Adrenal gland (tissue), 12 donors: ENCODE data around the gene GNPTG. TPM values are rescaled to one million over a fixed set of nuclear protein-coding genes. Genes with fewer than 3 reads are reported as not detected.

Source experiments
- DNase-seq, 7 donors: peaks; one replicate each; pipeline ENCODE4 v3.0.0-alpha.2; 2019 to 2020
- H3K27ac ChIP-seq, 5 donors: fragments of 200-600 bp; sonication (generic) in 4 of 5; 1 replicate in 3 of 5; 2 replicates in 2 of 5; pipeline versions ENCODE4 v1.5.1 to v1.8.0; 2016 to 2020; ENCODE audit warnings: mild to moderate bottlenecking in 1 of 5
- H3K27me3 ChIP-seq: fragments of 200-600 bp; 2 replicates; pipeline ENCODE4 v1.8.0; 2021
- H3K36me3 ChIP-seq, 2 donors: fragments of 200-600 bp; replicated peaks in 1 of 2; 1 replicate in 1 of 2; 2 replicates in 1 of 2; pipeline versions ENCODE4 v1.5.1 to v1.8.0; 2018 to 2022
- H3K4me1 ChIP-seq, 2 donors: fragments of 200-600 bp; replicated peaks in 1 of 2; 1 replicate in 1 of 2; 2 replicates in 1 of 2; pipeline versions ENCODE4 v1.5.1 to v1.8.0; 2018 to 2021
- H3K4me3 ChIP-seq, 4 donors: fragments of 200-600 bp; sonication (generic) in 3 of 4; one replicate each; pipeline ENCODE4 v1.5.1; 2016 to 2018
- H3K9me3 ChIP-seq, 3 donors: fragments of 200-600 bp; sonication (generic) in 1 of 3; replicated peaks in 1 of 3; 1 replicate in 2 of 3; 2 replicates in 1 of 3; pipeline versions ENCODE4 v1.5.1 to v1.8.0; 2016 to 2021
- POLR2A ChIP-seq, 2 donors: fragments of 450-650 bp; IDR thresholded peaks; one replicate each; pipeline ENCODE4 v1.6.1; 2017; ENCODE audit warnings: antibody characterized with exemption in 2 of 2, mild to moderate bottlenecking in 2 of 2, moderate library complexity in 1 of 2
- WGBS, 4 donors: extraction: QIAGEN DNeasy Blood & Tissue Kit in 2 of 4; methylation state at CpG; one replicate each; pipeline versions ENCODE4 v1.1.5 to v1.1.7; 2013 to 2017; 5-methylcytosine and 5-hydroxymethylcytosine counted together
- intact Hi-C, 2 donors: fragments of 100-400 bp; cut with DNase I; formaldehyde crosslinking; loops; one replicate each; pipeline versions ENCODE4 v1.14.1 to v1.15.0; 2022 to 2023
- polyA plus RNA-seq, 3 donors: library from polyadenylated mRNA; stranded (reverse); fragments of 200-250 nt in 2 of 3; fragments of 350-450 nt in 1 of 3; fragmentation: Illumina TruSeq in 1 of 3; extraction: RNeasy Lipid Tissue Mini Kit (QIAGEN cat#74804) in 1 of 3; gene quantifications; one replicate each; pipeline ENCODE4 v1.2.3, GENCODE V29; 2013 to 2014
- total RNA-seq, 9 donors: library from RNA; depleted of rRNA in 4 of 9; stranded (reverse); fragments of >200 nt in 4 of 9; fragments of 120-200 nt in 1 of 9; fragmentation: NEBNext Ultra II Directional in 1 of 9; extraction: Animal tissue kit (Norgen Biotek cat#: 25700) in 1 of 9; gene quantifications; one replicate each; pipeline versions ENCODE4 v1.1.0 to v1.2.4, GENCODE V29; 2013 to 2023
- TF ChIP-seq, protein P1 (sequence below), 6 experiments: fragments of 450-650 bp in 4 of 6; fragments of 200-600 bp in 2 of 6; sonication (generic) in 1 of 6; IDR thresholded peaks; 1 replicate in 5 of 6; 2 replicates in 1 of 6; pipeline versions ENCODE4 v1.5.1 to v1.8.0; 2016 to 2021; ENCODE audit warnings: antibody characterized with exemption in 6 of 6, mild to moderate bottlenecking in 2 of 6, moderate library complexity in 1 of 6
- donor health status: healthy with polysubstance abuse.
- donor health status: Bipolar disorder and iron deficiency.
- donor health status: DM: yes; HTN: yes; CAD: no.
- donor health status: DM: no; HTN: no; CAD: no.
- donor health status: DM: no; HTN: no; CAD: no.
- donor health status: DM: yes; HTN: yes; CAD: no.

GNPTG gene
- total and polyA plus RNA-seq, 12 donors, result 95.9 to 659 (median 284) TPM

DNA sequence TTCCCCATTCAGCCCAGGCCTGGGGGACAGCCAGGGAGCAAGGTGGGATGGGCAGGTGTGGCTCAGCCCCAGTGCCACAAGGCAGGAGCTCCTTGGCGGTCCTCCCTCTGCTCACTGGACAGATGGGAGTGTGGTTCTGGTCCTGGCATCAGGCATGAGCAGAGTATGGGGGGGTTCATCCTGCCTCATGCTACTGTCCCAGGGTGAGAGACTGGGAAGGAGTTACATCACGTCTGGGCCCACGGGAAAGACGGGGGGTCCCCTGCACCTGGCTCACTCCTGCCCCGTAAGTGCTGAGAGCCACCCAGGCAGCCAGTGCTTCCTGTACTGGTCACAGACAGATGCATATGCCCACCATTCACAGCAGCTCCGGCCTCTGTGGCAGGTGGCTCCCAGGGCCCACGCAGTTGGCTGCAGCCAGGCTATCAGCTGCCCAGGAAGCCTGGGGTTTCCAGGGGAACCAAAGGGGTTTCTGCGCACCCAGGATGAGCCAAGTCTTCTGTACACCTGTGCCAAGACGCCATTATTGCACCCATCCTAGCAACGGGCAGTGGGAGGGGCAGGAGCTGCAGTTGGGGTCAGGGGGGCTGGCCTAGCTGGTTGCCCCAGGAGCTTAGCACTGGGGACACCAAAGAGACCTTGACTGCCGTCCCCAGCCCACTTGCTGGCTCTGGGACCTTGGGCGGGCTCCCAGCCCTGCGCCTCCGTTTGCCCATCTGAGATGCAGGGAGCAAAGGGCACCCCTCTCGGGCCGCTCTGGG is 16.3 kb upstream of the GNPTG start:
- H3K27me3 ChIP-seq, result peaks cover 9% of the 10 kb centered on the region
- peak overlapping the region in 1 of 5 donors; percentile 71 for H3K27ac ChIP-seq
- no peaks in the 10 kb centered on the region for H3K36me3 ChIP-seq
- H3K4me1 ChIP-seq, result peaks cover 10 to 32% of the 10 kb centered on the region in 2 donors
- H3K9me3 ChIP-seq, result no peaks in the 10 kb centered on the region
- intact Hi-C loops, result no loop called here
- no peak overlapping the region for H3K4me3 ChIP-seq
- DNase-seq, result peak in 1 of 7 donors; percentile 83
- peak; percentile 6 to 23 for TF ChIP-seq POLR2A (IDR thresholded peaks at IDR 0.05)
- TF ChIP-seq, protein P1, sequence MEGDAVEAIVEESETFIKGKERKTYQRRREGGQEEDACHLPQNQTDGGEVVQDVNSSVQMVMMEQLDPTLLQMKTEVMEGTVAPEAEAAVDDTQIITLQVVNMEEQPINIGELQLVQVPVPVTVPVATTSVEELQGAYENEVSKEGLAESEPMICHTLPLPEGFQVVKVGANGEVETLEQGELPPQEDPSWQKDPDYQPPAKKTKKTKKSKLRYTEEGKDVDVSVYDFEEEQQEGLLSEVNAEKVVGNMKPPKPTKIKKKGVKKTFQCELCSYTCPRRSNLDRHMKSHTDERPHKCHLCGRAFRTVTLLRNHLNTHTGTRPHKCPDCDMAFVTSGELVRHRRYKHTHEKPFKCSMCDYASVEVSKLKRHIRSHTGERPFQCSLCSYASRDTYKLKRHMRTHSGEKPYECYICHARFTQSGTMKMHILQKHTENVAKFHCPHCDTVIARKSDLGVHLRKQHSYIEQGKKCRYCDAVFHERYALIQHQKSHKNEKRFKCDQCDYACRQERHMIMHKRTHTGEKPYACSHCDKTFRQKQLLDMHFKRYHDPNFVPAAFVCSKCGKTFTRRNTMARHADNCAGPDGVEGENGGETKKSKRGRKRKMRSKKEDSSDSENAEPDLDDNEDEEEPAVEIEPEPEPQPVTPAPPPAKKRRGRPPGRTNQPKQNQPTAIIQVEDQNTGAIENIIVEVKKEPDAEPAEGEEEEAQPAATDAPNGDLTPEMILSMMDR (IDR thresholded peaks at IDR 0.05), result no peak
- 47 to 58% (median 51%) methylated on average over 9 to 16 of the region's 16 CpGs for WGBS, 4 donors

DNA sequence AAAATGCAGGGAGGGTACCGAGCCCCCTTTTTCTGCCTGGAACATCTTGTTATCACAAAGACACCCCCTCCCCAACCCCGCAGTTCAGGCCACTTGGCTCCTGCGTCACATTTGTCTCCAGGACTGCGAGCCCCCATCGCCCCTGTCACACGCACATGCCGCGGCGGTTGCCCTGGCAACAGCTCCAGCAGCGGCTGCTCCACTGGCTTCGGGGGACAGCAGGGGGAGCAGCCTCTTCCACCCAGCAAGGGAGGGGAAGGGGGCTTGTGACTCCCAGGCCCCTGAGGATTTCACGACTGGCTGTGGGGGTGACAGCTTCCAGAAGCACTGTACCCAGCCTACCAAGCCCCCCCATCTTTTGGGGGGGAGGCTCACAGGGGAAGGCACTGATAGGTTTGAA is 15.7 kb upstream of the GNPTG start:
- H3K9me3 ChIP-seq, result no peaks in the 10 kb centered on the region
- no peaks in the 10 kb centered on the region for H3K36me3 ChIP-seq
- no peak for TF ChIP-seq POLR2A (IDR thresholded peaks at IDR 0.05)
- TF ChIP-seq, protein P1 (IDR thresholded peaks at IDR 0.05), result no peak
- intact Hi-C loops, result no loop called here
- WGBS, 4 donors, result 26 to 50% (median 35%) methylated on average over 2 to 12 of the region's 12 CpGs
- H3K4me3 ChIP-seq, result no peak overlapping the region
- DNase-seq, result peak in 1 of 7 donors; percentile 80
- peak overlapping the region in 1 of 5 donors; percentile 71 for H3K27ac ChIP-seq
- H3K27me3 ChIP-seq, result peaks cover 9% of the 10 kb centered on the region
- H3K4me1 ChIP-seq, result peaks cover 10 to 32% of the 10 kb centered on the region in 2 donors

DNA sequence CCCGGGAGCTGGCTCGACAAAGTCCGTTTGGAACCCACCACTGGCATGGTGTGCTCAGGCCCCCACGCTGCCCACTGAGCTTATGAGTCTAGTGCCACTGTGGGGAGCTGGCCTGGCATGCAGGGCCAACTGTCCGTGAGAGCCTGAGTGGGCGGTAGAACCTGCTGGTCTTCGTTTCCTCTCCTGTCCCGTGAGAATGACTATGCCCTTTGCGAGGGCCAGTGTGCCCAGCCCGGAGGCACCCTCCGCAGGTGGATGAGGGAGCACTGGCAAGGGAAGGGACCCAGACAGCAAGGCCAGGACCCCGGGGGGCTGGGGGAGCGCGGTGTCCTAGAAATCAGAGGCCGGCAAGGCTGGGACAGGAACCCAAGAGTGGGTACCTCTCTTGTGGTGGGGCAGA is 15.1 kb upstream of the GNPTG start:
- whole genome bisulfite sequencing, 4 donors, result 69 to 85% (median 72%) methylated on average over 7 to 15 of the region's 15 CpGs
- no peaks in the 10 kb centered on the region for H3K36me3 ChIP-seq
- H3K9me3 ChIP-seq, result no peaks in the 10 kb centered on the region
- intact Hi-C loops, result no loop called here
- H3K4me1 ChIP-seq, result peaks cover 10 to 27% of the 10 kb centered on the region in 2 donors
- no peak for DNase-seq
- H3K4me3 ChIP-seq, result no peak overlapping the region
- peaks cover 9% of the 10 kb centered on the region for H3K27me3 ChIP-seq
- peak overlapping the region in 1 of 5 donors; percentile 71 for H3K27ac ChIP-seq
- TF ChIP-seq, protein P1 (IDR thresholded peaks at IDR 0.05), result no peak
- no peak for TF ChIP-seq POLR2A (IDR thresholded peaks at IDR 0.05)

DNA sequence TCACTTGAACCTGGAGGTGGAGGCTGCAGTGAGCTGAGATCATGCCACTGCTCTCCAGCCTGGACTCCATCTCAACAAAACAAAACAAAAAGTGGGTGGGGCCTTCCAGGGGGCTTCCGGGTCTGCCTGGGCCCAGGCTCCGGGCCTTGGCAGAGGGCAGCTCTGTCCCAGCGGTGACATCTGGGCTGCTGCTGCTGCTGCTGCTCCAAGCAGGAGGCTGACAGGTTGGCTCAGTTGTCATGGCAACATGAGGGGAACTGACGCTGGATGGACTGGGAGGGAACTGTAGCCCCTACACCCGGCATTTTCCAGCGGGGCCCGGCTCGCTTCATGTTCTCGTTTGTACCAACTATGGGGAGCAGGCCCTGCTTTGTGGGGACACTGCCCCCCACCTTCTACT is 14.2 kb upstream of the GNPTG start:
- 65 to 84% (median 69%) methylated on average over 1 to 9 of the region's 9 CpGs for WGBS, 4 donors
- TF ChIP-seq, protein P1 (IDR thresholded peaks at IDR 0.05), result no peak
- TF ChIP-seq POLR2A (IDR thresholded peaks at IDR 0.05), result no peak

More for the DNA sequence above, 14.2 kb upstream of the GNPTG start:
- no peak overlapping the region for H3K27ac ChIP-seq
- peaks cover 10 to 21% of the 10 kb centered on the region in 2 donors for H3K4me1 ChIP-seq
- peaks cover 6% of the 10 kb centered on the region for H3K27me3 ChIP-seq
- H3K36me3 ChIP-seq, result no peaks in the 10 kb centered on the region
- DNase-seq, result no peak
- no peaks in the 10 kb centered on the region for H3K9me3 ChIP-seq
- no peak overlapping the region for H3K4me3 ChIP-seq
- intact Hi-C loops, result no loop called here
